SW 1271 (cell line): ENCODE data around the gene MT1B.

ENCODE experiments used
- DNase-seq, 2 experiments: peaks; one replicate each; lab custom pipeline; 2025; lab: John Stamatoyannopoulos, UW

The MT1B gene

DNA sequence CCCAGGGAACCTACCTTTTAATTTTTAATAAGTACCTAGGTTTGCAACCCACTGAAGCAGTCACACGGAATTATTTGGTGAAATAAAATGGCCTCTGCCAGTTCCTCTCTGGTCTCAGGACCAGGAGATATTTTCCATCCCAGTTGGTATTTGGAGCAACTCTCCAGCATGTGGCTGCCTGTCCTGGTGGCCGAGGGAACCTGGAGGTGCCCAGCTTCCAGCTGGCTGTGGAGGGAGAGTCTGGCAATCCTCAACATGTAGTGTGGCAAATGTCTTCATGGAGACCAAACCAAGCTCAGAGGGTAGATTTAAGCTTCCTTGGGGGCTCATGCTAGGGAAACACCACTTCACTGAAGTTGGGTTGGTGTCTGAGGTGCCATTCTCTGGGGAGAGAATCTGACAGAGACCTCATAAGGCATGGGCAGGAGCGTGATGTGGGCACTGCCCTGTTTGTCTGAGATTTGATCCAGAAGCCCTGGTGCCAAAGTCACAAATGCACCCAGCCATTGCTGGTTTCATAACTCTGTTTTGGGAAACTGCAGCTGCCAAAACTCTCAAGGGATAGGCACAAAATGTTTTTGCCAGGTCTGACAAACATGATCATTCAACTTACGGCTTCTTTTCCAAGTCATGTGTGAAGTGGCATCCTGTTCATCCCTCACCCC, 33.4 kb downstream of the MT1B start:
- no peak for DNase-seq

DNA sequence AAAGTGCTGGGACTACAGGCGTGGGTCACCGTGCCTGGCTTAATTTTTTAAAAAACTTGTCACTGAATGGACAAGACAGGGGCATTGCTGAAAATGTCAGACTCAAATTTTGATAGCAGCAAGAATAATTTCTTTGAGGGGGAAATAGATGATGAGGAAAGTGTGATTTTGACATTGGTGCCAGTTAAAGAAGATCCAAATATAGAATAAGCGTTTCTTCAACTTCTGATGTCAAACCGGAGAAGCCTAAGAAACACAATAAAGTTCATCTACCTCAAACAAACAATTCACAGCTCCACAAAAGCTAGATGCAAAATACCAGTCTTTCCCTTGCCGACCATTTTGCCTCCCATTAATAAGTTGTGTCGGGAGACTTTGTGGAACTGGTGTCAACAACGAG, 35.1 kb downstream of the MT1B start:
- DNase-seq: no peak

DNA sequence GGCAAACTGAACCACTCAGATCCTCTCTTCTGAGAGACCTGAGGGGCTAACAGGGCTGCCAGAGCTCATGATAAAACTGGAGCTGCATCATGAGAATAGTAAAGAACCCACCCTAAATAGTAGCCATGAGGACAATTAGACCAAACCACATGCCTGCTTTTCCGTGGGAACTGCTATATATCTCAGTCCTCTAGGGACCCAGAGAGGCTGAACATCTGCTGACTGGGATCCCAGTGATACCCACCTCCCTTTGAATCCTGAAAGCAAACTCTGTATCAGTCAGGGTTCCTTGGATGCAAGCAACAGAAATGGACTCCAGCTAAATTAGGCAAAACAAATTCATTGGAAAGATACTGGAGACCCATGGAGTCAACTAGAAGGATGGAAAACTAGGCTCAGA, 37.1 kb downstream of the MT1B start:
- DNase-seq: no peak

DNA sequence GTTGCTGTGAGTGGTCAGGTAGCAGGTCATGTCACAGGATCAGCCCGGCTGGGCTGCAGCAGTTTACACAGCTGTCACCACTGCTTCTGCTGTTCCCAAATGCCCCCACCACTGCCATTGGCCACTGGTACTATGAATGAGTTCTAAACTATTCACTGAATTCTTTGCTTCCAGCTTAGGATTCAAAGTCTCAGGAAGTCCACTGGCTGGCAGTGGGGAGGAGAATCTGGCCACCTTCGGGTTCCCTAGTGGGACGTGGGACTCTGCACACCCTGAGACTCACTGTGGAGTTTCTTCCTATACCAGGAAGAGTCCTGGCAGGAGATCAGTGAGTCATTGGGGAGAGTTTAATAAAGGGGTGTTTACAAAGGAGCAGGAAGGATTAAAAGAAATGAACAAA, 37.5 kb downstream of the MT1B start:
- DNase-seq: no peak

DNA sequence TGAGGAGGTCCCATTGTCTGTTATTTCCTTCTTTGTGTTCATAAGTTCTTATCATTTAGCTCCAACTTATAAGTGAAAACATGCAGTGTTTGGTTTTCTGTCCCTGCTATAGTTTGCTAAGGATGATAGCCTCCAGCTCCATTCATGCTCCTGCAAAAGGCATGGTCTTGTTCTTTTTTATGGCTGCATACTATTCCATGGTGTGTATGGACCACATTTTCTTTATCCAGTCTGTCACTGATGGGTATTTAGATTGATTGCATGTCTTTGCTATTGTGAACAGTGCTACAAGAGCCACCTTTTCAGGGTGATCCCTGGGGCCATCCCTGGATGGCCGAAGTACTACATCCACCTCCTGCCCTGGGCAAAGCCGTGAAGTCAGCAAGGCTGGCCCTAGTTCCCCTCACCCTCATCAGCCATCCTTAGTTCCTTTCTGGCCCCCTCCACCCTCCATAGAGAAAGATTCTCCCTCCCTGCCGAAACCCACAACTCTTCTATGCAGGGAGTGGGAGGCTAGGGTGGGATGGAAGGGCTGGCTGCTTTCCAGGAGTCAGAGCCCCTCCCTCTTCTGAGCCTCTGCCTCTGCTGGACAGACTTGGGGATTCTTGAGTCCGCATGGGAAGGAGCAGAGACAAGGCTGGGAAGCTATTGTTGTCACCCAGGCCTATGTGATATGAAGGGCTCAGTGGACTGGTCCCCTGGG, 38.9 kb downstream of the MT1B start:
- DNase-seq: no peak

DNA sequence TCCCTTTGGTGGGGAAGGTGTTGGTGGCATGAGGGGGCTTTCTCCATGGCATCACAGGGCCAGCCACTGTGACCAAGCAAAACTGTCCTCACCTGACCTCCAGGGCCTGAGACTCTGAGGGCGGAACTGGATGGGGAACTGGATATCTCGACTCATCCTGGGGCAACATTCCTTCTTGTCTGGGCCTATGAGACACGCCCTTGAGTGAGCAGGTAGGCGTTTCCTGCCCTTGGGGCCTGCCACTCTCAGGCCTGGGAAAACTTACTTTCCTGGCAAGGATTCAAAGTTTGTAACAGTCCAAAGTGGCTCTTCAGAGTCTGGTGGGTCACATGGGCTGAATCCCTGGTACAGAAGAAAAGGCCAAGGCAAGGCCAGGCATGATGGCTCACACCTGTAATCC, 40.2 kb downstream of the MT1B start:
- no peak for DNase-seq

DNA sequence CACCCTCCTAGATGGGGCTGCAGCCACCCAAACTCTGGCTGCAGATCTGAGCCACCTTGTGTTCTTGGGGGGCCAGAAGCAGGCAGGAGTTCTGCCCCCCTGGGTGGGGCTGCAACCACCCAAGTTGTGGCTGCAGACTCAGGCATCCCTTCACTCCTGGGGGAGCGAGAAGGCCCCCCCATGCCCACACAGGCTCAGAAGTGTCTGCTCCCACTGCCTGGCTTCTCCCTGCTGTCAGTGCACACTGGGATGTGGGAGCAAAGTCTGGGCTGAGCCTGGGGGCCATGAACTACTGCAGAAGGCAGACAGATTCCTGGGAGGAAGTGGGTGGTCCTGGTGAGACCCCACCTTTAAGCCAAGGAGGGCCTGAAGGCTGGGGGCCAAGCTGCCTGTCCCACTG, 43.6 kb downstream of the MT1B start:
- no peak for DNase-seq

DNA sequence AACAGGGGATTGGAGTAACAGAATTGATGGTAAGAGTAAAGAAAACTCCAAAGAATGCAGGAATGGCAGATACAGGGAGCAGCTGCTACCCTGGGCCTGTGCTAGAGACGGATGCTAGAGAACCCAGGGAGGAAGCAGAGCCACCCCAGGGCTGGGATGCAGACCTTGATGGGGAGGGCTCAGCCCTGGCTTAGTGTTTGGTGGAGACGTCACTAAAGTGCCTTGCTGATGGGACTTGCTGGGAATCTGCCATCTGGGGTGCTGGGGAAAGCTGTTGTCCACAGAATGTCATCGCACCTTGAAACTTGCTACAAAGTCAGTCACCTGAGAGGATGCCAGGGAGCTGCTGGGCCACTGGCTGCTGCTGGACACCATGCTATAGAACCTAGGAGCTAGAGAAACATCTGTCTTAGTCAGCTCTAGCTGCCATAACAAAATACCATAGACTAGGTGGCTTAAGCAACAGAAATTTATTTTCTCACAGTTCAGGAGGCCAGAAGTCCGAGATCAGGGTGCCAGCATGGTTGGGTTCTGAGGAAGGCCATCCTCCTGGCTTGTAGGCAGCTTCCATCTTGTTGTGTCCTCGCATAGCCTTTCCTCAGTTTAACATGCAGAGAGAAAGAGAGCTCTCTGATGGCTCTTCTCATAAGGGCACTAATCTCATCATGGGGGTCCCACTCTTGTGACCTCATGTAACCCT, 45.9 kb downstream of the MT1B start:
- DNase-seq: no peak

DNA sequence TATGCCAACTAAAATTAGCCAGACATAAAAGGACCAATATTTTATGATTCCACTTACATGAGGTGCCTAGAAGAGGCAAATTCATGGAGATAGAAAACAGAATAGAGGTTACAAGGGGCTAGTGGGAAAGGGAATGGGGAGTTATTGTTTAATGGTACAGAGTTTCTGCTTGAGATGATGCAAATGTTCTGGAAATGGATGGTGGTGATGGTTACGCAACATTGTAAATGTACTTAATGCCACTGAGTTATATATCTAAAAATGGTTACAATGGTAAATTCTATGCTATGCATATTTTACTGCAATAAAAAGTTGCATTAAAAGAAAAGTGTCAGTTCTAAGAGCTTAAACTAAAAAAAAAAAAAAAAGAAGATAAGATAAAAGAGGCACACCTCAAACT, 48.5 kb downstream of the MT1B start:
- DNase-seq: no peak

DNA sequence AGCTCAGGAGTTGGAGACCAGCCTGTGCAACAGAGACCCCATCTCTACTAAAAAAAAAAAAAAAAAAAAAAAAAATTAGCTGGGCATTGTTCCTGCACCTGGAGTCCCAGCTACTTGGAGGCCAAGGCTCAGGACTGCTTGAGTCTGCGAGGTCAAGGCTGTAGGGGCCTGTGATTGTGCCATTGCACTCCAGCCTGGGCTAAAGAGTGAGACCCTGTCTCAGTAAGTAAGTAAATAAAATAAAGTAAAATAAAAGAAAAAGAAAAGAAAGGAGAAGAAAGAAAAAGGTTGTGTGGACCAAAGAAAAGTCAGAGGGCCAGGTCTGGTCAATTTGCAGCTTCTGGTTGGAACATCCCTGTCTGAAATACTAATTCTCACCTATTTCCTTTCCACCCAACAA, 48.9 kb downstream of the MT1B start:
- DNase-seq: no peak

DNA sequence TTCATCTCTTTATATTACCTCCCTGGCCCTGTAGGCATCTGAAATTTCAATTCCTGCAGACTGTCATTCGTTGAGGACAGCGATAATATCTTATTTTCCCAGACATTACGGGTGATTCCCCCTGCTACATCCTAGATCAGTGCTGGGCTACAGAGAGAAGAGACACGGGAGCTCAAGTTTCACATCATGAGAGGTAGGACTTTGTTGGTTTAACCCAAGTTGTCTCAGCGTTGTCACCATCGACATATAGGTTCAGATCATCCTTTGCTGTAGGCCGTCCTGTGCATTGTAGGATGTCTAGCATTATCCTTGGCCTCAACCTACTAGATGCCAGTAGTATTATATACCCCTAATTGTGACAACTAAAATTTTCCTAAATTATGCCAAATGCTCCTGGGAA, 49.8 kb downstream of the MT1B start:
- DNase-seq: no peak
